ENCODE measurements around the gene SEMA3D. TPM values are rescaled to one million over a fixed set of nuclear protein-coding genes. Genes with fewer than 3 reads are reported as not detected.

The SEMA3D gene
- total RNA-seq, 1 experiment from 2014 or later = 0.61 TPM

GRCh38 chr7:85095366-85095765, 91.5 kb downstream of the SEMA3D start:
- intact Hi-C loops (cut with micrococcal nuclease; ENCODE audit: unreplicated experiment) = no loop called here
- CTCF ChIA-PET = no interaction called here
- no TSS peak for BruUV-seq (replicated peaks)

GRCh38 chr7:85094046-85094725, 92.7 kb downstream of the SEMA3D start:
- H3K27ac Mint-ChIP-seq (ENCODE audit: unreplicated experiment) = no peak overlapping the region
- ChIA-PET POLR2A (no interaction called here), CTCF (no interaction called here)
- H3K9me3 Mint-ChIP-seq (ENCODE audit: unreplicated experiment) = no peaks in the 10 kb centered on the region
- Histone ChIP-seq H3K4me1 (no peaks in the 10 kb centered on the region), H3K9me3 (no peaks in the 10 kb centered on the region), H3K27me3 (replicated peaks; ENCODE audit: control insufficient read depth, insufficient read depth, low read length) (no peaks in the 10 kb centered on the region), H3K36me3 (ENCODE audit: control insufficient read depth, insufficient read depth, low read length) (no peaks in the 10 kb centered on the region), H3K4me3 (ENCODE audit: low read depth, low read length) (no peak overlapping the region)
- DNase-seq = no peak
- peaks cover 6% of the 10 kb centered on the region for H3K27me3 Mint-ChIP-seq (ENCODE audit: insufficient read depth, unreplicated experiment)
- no peaks in the 10 kb centered on the region for H3K36me3 Mint-ChIP-seq (ENCODE audit: insufficient read depth, unreplicated experiment)
- no TSS peak for BruUV-seq (replicated peaks)
- intact Hi-C loops (cut with micrococcal nuclease; ENCODE audit: unreplicated experiment) = no loop called here
- no peak for TF ChIP-seq CTCF (IDR thresholded peaks at IDR 0.05; ENCODE audit: insufficient read depth in 1 of 2, low read depth in 1 of 2, low read length in 1 of 2, severe bottlenecking in 1 of 2, unreplicated experiment in 1 of 2)
- H3K4me1 Mint-ChIP-seq (ENCODE audit: low read depth, unreplicated experiment) = no peaks in the 10 kb centered on the region
- H3K4me3 Mint-ChIP-seq (ENCODE audit: unreplicated experiment) = no peak overlapping the region

More at GRCh38 chr7:85095366-85095765, 91.5 kb downstream of the SEMA3D start:
- no peak for DNase-seq
- no peaks in the 10 kb centered on the region for H3K36me3 Mint-ChIP-seq (ENCODE audit: insufficient read depth, unreplicated experiment)
- no peaks in the 10 kb centered on the region for H3K9me3 Mint-ChIP-seq (ENCODE audit: unreplicated experiment)
- Histone ChIP-seq H3K4me3 (ENCODE audit: low read depth, low read length) (no peak overlapping the region), H3K27me3 (replicated peaks; ENCODE audit: control insufficient read depth, insufficient read depth, low read length) (no peaks in the 10 kb centered on the region), H3K9me3 (no peaks in the 10 kb centered on the region), H3K4me1 (no peaks in the 10 kb centered on the region), H3K36me3 (ENCODE audit: control insufficient read depth, insufficient read depth, low read length) (no peaks in the 10 kb centered on the region)
- POLR2A ChIA-PET = no interaction called here
- H3K4me1 Mint-ChIP-seq (ENCODE audit: low read depth, unreplicated experiment) = no peaks in the 10 kb centered on the region
- H3K27me3 Mint-ChIP-seq (ENCODE audit: insufficient read depth, unreplicated experiment) = peaks cover 6% of the 10 kb centered on the region
- TF ChIP-seq CTCF (IDR thresholded peaks at IDR 0.05; ENCODE audit: insufficient read depth in 1 of 2, low read depth in 1 of 2, low read length in 1 of 2, severe bottlenecking in 1 of 2, unreplicated experiment in 1 of 2) = no peak
- no peak overlapping the region for H3K27ac Mint-ChIP-seq (ENCODE audit: unreplicated experiment)
- no peak overlapping the region for H3K4me3 Mint-ChIP-seq (ENCODE audit: unreplicated experiment)

- Mint-ChIP-seq H3K36me3 (ENCODE audit: insufficient read depth, unreplicated experiment) (no peaks in the 10 kb centered on the region), H3K27me3 (ENCODE audit: insufficient read depth, unreplicated experiment) (peaks cover 6% of the 10 kb centered on the region), H3K27ac (ENCODE audit: unreplicated experiment) (no peak overlapping the region), H3K9me3 (ENCODE audit: unreplicated experiment) (no peaks in the 10 kb centered on the region), H3K4me3 (ENCODE audit: unreplicated experiment) (no peak overlapping the region), H3K4me1 (ENCODE audit: low read depth, unreplicated experiment) (no peaks in the 10 kb centered on the region)
- Histone ChIP-seq H3K4me3 (ENCODE audit: low read depth, low read length) (no peak overlapping the region), H3K36me3 (ENCODE audit: control insufficient read depth, insufficient read depth, low read length) (no peaks in the 10 kb centered on the region), H3K4me1 (no peaks in the 10 kb centered on the region), H3K9me3 (no peaks in the 10 kb centered on the region), H3K27me3 (replicated peaks; ENCODE audit: control insufficient read depth, insufficient read depth, low read length) (no peaks in the 10 kb centered on the region)
- TF ChIP-seq CTCF (IDR thresholded peaks at IDR 0.05; ENCODE audit: insufficient read depth in 1 of 2, low read depth in 1 of 2, low read length in 1 of 2, severe bottlenecking in 1 of 2, unreplicated experiment in 1 of 2) = no peak
- ChIA-PET POLR2A (no interaction called here), CTCF (no interaction called here)
- no TSS peak for BruUV-seq (replicated peaks)
- intact Hi-C loops (cut with micrococcal nuclease; ENCODE audit: unreplicated experiment) = no loop called here
- no peak for DNase-seq
These were observed 95.3 kb downstream of the SEMA3D start for GRCh38 chr7:85091565-85091928.

All from Caco-2 (cell line).